ENCODE measurements around the gene ACVR1B.
A peak's percentile ranks its signal among the peaks of the same experiment; 100 is the strongest.

GRCh38 chr12:51951199-51951842 is at the start of gene ACVR1B:
- peak in 1 of 11 experiments; percentile 10 for TF ChIP-seq CTCF (IDR thresholded peaks at IDR 0.05 in 8 of 11, conservative IDR thresholded peaks at IDR 0.05 in 3 of 11)
- TF ChIP-seq POLR2AphosphoS5 (IDR thresholded peaks at IDR 0.05), result peak; percentile 42 to 74 (median 74)
- no peak for TF ChIP-seq POLR2A (IDR thresholded peaks at IDR 0.05)

Data from spleen (tissue), 7 donors.